ENCODE results near the gene NPIPB2.

NPIPB2 gene

DNA sequence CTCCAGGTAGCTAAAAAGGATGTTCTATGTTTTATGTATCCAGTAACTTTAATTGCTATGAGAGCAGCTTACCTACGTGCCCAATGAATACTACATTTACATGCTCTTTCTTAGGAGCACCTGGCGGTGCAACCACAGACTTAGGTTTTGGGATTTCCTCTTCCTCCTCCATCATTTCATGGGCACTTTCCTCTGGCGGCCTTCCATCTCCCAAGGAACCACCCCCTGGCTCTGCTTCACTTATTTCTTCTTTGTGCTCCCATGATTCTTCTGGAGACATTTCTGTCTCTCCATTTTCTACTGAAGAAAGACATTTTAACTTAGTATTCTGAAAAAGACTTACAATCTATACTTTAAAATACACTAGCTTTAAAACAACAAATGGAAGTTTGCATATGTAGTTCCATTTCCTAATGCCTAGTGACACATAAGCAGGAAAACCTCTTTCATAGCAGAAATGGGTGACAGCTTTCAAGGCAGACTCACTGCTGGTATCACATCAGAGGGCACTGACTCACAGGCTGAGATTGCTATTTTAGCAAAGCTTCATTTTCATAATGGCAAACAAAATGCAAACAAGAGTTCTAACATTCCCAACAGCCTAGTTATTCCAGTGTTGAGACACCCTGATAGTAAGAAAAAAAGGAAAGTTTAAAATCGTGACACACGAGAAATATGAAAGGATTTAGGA lies 45.2 kb downstream of the NPIPB2 start:
- no peak for DNase-seq

DNA sequence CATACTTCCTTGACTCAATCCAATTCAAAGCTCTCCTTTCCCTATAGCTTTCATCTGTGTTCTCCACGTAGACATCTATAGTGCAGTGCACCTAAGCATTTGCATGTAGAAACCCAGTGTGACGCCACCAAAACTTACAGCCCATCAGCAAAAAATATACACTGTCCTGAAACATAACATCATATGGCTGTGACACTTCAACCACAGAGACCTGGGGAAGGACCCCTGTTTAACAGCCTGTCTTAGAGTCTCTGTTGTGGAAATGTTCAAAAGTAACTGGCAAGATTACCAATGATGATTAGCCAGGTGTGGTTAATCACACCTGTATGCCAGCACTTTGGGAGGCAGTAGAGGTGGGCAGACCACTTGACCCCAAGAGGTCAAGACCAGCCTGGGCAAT lies 48.3 kb downstream of the NPIPB2 start:
- no peak for DNase-seq

DNA sequence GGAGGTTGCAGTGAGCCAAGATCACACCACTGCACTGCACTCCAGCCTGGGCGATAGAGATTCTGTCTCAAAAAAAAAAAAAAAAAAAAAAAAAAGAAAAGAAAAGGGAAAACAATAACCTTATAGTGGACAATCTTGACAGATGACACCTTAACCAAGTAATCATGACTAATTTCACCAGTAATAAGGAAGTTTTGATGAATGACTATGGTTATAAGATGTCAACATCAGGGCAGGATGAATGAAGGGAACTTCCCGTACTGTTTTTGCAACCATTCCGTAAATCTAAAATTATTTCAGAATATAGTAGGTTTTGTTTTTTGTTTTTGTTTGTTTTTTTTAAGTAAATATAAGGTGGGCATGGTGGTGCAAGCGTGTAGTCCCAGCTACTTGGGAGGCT lies 49.1 kb downstream of the NPIPB2 start:
- no peak for DNase-seq

DNA sequence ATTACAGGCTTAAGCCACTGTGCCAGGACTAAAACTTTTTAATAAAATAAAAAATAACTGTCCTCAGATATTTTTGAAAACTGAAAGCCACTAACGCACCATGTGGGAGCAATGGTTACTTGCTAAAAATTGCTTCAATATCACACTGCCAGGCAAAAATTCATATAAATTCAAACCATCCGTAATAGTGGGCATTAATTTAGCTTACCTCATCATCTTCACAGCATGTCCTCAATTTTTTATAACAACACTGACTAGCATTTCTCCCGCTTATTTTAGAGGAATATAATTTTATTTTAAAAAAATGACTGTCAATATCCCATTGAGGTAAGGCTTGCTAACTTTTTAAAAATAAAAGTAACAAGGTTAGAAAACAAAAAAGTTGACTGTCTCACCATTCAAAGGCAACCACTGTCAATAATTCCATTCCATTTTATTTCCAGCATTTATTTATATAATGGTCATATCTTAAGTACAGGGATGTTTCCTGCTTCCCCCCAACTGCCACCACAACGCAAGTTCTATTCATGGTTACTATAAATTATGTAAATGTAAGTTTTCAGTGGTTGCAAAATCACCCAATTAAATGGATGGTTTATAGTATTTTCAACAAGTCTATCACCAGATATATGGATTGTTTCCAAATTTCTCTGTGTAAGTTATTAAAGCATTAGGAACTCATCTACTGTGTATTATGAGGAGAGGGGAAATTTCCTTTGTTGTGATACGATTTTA lies 51.4 kb downstream of the NPIPB2 start:
- DNase-seq = no peak

DNA sequence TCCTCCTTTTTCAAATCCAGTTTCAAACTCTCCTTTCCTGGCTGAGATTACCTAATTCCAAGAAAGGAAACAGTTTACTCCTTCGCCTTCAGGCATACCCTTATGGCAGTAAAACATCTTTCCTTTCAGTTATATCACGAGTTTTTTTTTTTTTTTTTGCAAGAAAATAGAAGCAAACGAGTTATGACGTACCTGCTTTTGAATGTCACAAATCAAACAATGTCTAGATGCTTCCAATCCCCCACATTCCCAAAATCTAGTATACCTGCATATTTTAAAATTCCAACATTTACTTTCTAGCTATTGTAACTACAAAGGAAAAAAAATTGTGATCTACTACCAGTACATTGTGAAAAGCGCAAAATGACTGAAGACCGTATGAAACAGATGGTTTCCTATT lies 55.0 kb downstream of the NPIPB2 start:
- DNase-seq = no peak

DNA sequence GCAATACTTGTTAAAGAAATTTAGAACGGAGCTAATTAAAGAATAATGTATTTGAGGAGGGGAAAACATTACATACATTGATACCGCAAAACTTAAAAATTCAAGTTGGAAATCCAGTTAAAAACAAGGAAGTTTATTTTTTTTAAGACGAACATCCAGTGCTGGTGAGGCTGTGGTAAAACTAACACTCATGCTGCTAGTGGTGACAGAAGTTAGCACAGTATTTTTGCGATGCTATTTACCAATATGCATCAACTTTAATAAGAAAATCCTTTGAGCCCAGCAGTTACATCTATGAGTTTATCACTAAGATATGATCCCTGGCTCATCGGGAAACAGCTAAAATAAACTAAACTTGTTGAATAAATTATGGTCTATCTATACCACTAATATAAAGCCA lies 57.8 kb downstream of the NPIPB2 start:
- no peak for DNase-seq

DNA sequence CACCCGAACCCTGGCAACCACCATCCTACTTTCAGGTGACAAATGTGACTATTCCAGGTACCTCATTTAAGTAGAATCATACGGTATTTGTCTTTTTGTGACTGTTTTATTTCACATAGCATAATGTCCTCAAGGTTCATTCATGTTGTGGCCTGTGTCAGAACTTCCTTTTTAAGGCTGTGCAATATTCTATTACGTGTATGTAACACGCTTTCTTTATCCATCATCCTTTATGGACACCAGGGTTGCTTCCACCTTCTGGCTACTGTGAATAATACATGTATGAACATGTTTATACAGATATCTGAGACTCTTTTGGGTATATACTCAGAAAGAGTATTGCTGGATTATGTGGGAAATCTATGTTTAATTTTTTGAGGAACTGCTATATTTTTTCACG lies 61.8 kb downstream of the NPIPB2 start:
- DNase-seq = no peak

DNA sequence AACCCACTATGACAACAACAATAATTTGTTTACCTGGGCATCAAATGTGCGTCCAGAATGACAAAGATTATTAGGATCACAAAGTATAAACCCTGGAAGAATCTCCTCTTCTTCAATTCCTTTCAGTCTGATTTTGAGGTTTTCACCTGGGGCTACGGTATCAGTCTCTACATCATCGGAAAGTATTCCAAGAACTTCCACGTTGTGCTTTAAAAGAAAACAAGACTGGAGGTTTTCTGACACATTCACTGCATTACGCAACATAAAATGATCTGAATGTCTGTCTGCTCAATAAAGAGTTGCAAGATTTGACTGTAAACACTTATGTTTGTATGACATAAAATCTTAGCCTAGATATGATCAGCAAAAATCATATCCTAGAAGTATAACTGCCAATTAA lies 64.5 kb downstream of the NPIPB2 start:
- DNase-seq = no peak

Data from left hindlimb (tissue), 1 donor.